Midbrain (tissue), 1 donor: Measurements from ENCODE around the gene C5orf22.

ENCODE experiments used
- DNase-seq: peaks from one replicate; lab custom pipeline; 2025; lab: John Stamatoyannopoulos, UW

Gene C5orf22

GRCh38 chr5:31604644-31605043 lies 72.5 kb downstream of the C5orf22 start:
- DNase-seq: no peak
